Panc1 (cell line): ENCODE measurements around the gene LEAP2.

ENCODE experiments used
- CTCF ChIP-seq: fragments of 450-650 bp; IDR thresholded peaks from 2 replicates; pipeline ENCODE4 v1.5.1; 2017; ENCODE audit warnings: mild to moderate bottlenecking
- POLR2AphosphoS5 ChIP-seq: IDR thresholded peaks from 2 replicates; pipeline ENCODE4 v1.6.1; 2012; ENCODE audit warnings: mild to moderate bottlenecking, low read depth, low read length, moderate library complexity
- REST ChIP-seq, 2 experiments: IDR thresholded peaks; 2 replicates each; pipeline ENCODE4 v1.6.1; 2011 to 2012; ENCODE audit warnings: low read depth in 2 of 2, control low read depth in 1 of 2, low read length in 1 of 2, mild to moderate bottlenecking in 1 of 2, moderate library complexity in 1 of 2; ENCODE audit not compliant: insufficient read depth in 1 of 2
- SIN3A ChIP-seq: IDR thresholded peaks from 2 replicates; pipeline ENCODE4 v1.6.1; 2012; ENCODE audit warnings: low read depth, mild to moderate bottlenecking, low read length, moderate library complexity, borderline replicate concordance; ENCODE audit not compliant: insufficient read depth

- no peak for TF ChIP-seq CTCF
- no peak for TF ChIP-seq REST (IDR thresholded peaks at IDR 0.05; ENCODE audit: insufficient read depth in 1 of 2, low read depth in 2 of 2, low read length in 1 of 2)
- TF ChIP-seq POLR2AphosphoS5 = no peak
- no peak for TF ChIP-seq SIN3A
These were observed 23.2 kb downstream of the LEAP2 start for GRCh38 chr5:132896685-132897084.
